A673 (cell line): Measurements from ENCODE around the gene ARL11.

Experiments used
- CTCF ChIP-seq: fragments of 300-800, 200-600 bp; sonication (generic); conservative IDR thresholded peaks from 2 replicates; pipeline ENCODE4 v1.5.1; 2017; ENCODE audit warnings: low read depth, mild to moderate bottlenecking, antibody characterized with exemption, low read length, moderate library complexity, mixed read lengths
- EZH2 ChIP-seq: fragments of 200-600 bp; sonication (generic); IDR thresholded peaks from 2 replicates; pipeline ENCODE4 v1.6.1; 2017; ENCODE audit warnings: borderline replicate concordance, low read depth, mild to moderate bottlenecking, mixed read lengths, antibody characterized with exemption, low read length; ENCODE audit not compliant: poor library complexity, severe bottlenecking

DNA sequence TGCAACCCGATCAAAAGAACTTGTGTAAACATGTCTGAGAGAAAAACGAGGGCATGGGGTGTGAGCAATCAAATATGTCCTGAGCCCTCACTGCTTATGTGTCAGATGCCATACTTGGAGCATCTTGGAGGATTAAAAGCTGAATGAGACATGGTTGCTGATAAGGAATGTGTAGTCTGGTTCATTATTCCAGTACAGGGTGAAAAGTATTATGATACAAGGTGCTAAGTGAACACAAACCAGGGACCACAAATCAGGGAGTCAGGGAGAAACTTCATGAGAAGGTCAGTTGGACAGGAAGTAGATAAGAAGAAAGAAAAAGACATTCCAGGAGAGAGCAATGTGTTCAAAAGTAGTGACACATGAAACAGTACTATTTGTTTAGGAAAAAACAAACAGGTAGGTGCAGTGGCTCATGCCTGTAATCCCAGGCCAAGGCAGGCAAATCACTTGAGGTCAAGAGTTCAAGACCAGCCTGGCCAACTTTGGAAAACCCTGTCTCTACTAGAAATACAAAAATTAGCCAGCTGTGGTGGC, 40.9 kb upstream of the ARL11 start:
- TF ChIP-seq EZH2 (no peak), CTCF (no peak)
